GM19452 (cell line): Measurements from ENCODE around the gene TBC1D32.

ENCODE experiments used
- ATAC-seq: cut with Tn5 transposase; IDR thresholded peaks from one replicate; pipeline ENCODE4 v1.9.1; 2021; ENCODE audit not compliant: unreplicated experiment

The TBC1D32 gene

DNA sequence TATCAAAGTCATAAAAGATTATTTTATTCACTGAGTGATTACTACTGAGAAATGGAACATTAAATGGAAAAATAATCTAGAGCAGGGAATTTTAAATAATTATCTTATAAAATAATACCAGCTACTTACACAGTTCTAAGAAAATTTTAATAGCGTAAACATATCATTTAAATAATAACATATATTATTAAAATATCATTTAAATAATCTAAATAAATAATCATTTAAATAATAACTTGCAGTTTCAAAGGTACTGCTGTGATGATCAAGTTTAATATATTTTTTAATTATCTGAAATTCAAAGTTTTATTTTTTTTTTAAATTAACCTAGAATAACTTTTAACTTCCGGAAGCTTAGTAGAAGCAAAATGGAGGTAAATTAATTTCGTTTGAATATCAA, 301.2 kb downstream of the TBC1D32 start:
- no peak for ATAC-seq

GRCh38 chr6:121032268-121033006, 301.8 kb downstream of the TBC1D32 start:
- no peak for ATAC-seq
